GM19324 (cell line): ENCODE results near the gene FARP1.

Experiments used
- ATAC-seq: cut with Tn5 transposase; IDR thresholded peaks from one replicate; pipeline ENCODE4 v1.9.1; 2021; ENCODE audit warnings: mild to moderate bottlenecking, moderate library complexity; ENCODE audit not compliant: unreplicated experiment, low FRiP score

FARP1 gene

DNA sequence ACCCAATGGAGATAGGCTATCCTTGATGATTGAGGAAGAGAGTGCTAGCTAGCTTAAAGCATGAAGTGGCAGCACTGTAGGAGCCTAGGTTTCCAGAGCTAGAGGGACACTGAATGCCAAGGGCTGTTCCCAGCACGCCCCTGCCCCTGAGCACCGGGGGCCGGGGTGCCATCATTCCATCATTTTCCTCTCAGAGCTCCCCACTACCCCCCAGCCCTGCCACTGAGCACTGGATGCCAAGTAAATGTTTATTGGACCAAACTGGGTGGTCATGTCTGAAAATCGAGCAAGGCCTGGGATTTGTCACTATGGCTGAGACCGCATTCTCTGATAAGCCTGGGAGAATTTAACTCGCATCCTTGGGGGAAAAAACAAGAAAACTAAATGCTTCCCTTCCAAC is 291.2 kb downstream of the FARP1 start:
- ATAC-seq = no peak

GRCh38 chr13:98435376-98435775 is 292.5 kb downstream of the FARP1 start:
- ATAC-seq = no peak

DNA sequence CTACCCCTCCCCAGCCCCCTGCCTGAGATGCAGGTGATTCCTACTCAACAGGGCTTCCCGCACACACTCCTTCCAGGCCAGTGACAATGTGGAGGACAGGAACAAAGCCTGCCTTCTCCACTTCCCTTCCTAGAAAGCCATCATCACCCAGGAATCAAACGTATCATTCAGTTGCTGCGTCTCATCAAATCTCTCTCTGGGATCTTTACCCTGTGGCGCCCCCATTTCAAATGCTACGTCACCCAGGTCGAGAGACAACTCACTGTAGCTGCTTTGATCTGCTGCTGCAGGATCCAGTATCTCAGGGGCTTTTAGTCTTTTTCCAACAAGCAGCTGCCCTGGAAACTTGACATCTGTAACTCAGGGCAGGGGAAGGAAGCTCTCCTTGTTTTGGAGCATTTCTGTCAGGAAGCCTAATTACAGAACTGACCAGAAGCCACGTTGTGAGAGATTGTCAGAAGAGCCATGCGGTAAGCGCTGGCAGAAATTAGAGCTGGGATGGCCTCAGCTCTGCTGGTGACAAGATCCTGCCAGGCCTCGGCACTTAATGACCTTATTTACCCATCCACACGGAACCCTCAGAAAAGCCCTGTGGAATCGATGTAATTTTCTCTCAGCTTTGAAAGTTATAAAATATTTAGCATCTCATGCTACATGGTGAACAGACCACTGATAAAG is 293.5 kb downstream of the FARP1 start:
- ATAC-seq = no peak

DNA sequence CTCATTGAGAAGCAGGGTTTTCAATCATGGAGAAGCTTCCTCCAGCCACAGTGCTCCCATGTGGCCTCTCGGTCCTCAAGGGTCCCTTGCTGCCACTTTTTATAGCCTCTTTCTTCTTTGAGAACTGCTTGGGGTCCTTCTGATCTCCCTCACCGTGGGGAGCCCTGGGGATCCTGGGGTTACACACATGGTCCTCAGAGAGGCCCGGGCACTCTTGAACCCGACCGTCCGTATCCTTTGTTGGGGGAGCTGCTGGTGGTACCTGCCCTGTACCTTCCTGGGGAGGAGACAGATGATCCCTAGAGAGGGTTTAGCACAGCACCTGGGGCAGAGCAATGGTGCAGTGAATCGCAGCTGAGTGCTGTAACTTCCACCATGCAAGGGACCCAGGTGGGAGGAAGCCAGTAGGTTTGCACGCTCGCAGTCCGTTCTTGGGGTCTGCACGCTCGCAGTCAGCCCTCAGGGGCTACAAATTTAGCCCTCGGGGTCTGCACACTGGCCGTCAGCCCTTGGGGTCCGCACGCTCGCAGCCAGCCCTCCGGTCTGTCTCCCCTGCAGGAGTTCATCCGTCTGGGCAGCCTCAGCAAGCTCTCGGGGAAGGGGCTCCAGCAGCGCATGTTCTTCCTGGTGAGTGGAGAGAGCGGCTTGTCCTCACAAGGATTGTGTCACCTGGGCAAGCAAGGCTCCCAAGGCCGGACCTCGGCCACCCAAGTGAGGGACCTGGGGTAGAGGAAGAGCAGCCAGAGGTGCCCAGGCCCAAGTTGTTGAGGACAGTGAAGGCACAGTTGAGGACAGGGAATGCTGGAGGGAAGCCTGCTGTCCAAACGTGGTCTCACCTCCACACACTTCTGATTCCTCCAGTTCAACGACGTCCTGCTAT is 295.6 kb downstream of the FARP1 start:
- no peak for ATAC-seq

- ATAC-seq = no peak
Observed at GRCh38 chr13:98439126-98439828, 296.4 kb downstream of the FARP1 start.

DNA sequence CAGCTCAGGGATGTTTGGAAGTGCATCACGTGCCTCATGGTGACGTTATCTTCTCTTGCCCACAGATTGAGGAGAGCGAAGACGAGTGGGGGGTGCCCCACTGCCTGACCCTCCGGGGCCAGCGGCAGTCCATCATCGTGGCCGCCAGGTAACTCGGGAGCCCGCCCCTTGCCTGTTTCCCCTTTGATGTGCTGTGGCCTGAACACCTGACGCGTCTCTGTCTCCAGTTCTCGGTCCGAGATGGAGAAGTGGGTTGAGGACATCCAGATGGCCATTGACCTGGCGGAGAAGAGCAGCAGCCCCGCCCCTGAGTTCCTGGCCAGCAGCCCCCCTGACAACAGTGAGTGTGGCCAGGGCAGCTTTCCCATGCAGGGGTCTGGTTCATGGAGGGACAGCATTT is 297.0 kb downstream of the FARP1 start:
- no peak for ATAC-seq

DNA sequence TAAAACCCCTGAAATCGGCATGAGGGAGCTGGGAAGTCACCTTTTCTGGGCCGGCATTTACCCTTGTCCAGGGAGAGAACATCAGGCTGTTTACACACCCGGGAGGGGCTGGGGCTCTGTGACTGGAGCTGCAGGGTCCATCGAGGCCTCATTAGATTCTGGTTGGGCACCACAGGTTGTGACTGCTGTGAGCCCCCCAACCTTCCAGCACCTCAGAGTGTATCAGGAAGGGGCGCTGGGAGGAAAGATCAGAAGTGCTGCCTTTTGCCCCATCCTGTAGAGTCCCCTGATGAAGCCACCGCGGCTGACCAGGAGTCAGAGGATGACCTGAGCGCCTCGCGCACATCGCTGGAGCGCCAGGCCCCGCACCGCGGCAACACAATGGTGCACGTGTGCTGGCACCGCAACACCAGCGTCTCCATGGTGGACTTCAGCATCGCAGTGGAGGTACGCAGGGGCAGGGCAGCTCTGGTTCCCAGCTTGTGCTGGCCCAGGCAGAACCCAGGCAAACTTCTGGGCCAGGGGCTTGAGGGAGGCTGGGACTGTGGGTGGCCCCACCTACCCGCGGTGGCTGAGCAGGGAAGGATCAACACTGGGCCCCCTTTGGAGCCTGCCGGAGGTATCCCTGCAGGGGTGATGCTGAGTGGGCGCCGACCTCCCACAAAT is 297.6 kb downstream of the FARP1 start:
- ATAC-seq = no peak

DNA sequence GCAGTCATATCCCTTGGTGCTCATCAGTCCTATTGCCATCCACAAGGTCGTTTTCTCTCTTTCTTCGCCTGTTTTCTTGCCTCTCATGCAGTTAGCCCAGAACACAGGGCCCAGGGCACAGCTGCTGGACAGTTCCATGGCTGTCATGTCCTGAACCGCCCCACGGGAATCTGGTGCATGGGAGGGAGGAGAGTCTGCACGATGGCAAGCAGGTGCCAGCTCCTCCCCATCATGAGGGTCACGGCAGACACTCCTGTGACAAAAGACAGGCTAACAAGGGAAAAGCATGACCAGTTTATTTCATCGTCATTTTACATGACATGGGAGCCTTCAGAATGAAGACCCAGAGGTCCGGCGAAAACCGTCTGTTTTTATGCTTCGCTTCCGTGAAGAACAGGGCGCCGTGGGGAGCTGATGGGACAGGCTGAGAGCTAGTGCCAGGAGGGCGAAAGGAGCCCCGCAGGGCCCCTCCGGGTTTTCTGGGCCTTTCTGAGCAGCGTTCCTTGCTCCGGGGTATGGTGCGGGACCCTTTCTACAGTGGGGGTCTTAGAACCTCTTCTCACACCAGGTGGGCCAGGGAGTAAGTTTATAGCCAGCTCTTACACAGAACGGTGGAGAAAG is 298.3 kb downstream of the FARP1 start:
- no peak for ATAC-seq

DNA sequence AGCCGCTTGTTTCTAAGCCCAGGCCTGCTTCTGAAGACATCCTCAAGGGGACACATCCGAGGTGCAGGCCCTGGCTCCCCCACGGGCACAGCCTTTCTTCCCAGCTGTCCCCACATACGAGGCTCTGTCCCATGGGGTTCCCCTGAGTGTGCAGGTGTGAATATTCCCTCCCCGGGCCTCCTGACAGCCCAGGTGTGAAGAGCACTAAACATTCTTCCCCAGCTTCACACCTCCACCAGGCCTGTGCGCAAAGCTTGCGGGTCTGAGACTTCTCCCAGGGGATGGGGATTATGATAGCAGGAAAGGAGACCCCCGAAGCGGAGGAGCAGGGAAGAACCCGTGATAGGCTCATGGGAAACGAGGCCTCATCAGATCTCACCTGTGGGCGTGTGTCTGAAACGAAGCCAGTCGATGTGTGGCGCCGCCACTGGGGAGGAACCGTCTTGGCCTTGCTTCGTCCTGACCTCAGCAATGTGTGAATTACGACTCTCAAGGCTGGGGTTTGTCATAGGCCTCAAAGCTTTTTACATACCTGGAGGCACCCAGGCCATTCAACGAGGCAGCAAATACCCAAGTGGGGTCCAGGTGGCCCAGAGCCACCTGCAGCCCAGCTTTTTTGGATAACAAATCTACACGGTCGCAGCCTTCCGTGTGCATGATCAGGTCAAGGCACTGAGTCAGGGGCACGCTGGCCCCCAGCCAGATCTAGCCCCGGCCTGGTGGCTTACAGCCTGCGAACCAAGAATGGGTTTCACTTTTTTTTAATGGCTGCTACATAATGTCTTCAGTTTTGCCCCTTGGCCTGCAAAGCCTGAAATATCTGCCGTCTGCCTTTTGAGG is 299.7 kb downstream of the FARP1 start:
- ATAC-seq = no peak

GRCh38 chr13:98443329-98443728 is 300.4 kb downstream of the FARP1 start:
- no peak for ATAC-seq

- ATAC-seq = no peak
Observed at GRCh38 chr13:98443800-98444325, 301.0 kb downstream of the FARP1 start.

DNA sequence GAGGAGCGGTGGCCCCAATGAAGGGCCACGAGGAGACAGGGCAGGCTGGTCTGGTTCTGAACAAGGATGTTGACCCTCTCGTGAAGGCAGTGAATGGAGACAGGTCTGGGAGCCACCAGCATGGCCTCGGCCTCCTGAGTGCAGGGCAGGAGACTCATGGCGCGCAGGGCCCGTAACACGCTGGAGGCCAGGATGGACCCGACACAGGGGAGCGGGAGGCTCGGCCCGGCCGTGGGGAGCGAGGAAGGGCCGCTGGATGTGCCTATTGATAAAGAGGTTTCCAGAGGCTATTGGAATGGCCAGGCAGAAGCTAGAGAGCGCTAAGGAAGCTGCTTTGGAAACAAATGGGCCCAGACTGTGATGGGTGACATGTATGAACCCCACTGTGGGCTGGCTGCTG is 301.5 kb downstream of the FARP1 start:
- ATAC-seq = no peak

- ATAC-seq = peak; percentile 80
Observed at GRCh38 chr13:98445340-98446233, 302.7 kb downstream of the FARP1 start.

DNA sequence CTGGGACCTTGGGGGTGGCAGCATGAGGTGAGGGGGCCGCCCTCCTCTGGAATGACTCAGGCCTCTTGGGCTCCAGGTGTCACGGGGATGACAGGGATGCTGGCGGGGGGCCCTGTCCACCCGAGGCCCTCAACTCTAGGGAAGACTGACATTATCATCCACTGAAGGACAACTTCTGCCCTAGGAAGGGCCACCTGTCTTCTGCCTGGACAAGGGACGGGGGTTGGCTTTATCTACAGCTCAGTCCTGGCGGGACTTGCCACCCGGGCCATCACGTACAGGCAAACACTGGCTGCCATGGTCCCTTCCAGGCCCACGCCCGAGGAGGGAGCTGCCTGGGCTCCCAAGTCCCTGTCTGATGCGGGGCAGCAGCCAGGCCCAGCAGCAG is 303.3 kb downstream of the FARP1 start:
- ATAC-seq = no peak

DNA sequence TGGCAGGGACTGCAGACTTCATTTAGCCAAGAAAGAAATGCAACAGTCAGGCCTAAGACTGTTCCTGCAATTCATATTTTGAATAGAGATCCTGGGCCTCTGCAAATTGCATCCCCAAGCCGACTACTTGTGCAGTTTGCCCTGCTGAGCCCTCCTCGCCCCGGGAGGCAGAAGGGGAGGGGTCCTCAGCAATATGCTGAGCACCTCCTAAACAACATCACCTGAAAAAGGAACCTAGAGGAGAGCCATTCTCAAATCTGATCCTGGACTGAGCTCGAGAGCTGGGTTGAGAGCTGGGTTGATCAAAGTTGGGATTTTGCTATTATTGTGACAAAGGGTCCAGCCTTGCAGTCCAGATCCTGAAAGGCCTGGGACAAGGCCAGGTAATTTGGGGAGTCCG is 304.2 kb downstream of the FARP1 start:
- no peak for ATAC-seq

DNA sequence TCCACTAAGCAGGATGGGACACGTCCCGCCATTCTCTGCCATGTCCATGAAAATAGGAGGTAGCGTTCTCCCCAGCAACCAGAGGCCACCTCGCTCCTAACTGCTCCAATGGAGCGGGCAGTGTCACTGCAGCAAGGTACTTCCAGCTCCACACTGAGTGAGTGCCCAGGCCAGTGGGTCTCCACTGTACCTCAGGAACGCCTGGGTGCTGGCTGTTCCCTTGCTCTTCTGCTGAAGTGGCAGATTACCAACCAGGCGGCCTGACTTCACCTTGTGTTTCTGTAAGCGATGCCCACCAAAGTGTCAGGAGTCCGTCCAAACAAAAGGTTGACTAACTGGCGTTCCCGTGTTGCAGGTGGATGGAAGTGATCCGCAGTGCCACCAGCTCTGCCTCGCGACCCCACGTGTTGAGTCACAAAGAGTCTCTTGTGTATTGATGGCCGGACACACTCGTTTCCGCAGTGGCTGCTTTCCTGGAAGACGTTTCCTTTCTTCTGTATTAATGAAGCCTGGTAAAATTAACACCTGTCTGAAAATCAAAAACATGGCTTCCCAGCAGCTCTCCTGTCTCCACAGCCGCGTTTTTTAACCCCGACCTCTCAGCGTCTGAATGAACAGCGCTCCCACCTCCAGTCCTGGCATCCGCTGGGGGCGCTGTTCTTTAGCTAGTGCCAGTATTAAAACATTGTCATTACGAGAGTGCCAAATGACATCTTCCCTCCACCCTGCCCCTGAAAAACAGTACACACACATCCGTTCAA is 305.2 kb downstream of the FARP1 start:
- no peak for ATAC-seq

- ATAC-seq = no peak
Observed at GRCh38 chr13:98448642-98448928, 305.7 kb downstream of the FARP1 start.

GRCh38 chr13:98449273-98449672 is 306.4 kb downstream of the FARP1 start:
- no peak for ATAC-seq
